LNCaP clone FGC (cell line): ENCODE measurements around the gene MAFG.

Experiments used
- DNase-seq: peaks from one replicate; pipeline ENCODE4 v3.0.0-alpha.2; 2011; ENCODE audit warnings: low read depth
- H3K4me3 ChIP-seq: 2 replicates; pipeline ENCODE4 v1.5.1; 2011; ENCODE audit warnings: mild to moderate bottlenecking, low read depth, low read length, control low read depth
- CTCF ChIP-seq: IDR thresholded peaks from 2 replicates; pipeline ENCODE4 v1.5.1; 2012; ENCODE audit warnings: mild to moderate bottlenecking; ENCODE audit not compliant: control insufficient read depth, insufficient read depth; ENCODE audit errors: extremely low read depth

MAFG gene

DNA sequence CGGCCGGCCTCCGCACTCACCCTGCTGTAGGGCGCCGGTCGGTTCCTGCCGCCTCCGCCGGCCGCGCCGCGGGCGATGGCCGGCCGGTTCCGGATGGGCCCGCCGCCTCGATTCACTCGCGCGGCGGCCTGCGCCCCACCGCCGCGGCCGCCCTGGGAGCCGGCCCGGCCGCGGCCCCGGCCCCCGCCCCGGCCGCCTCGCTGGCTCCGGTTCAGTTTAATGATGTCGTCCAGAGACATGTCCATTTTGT, 36.3 kb downstream of the MAFG start:
- peak overlapping the region; percentile 98 for H3K4me3 ChIP-seq
- DNase-seq = no peak
- TF ChIP-seq CTCF = no peak

DNA sequence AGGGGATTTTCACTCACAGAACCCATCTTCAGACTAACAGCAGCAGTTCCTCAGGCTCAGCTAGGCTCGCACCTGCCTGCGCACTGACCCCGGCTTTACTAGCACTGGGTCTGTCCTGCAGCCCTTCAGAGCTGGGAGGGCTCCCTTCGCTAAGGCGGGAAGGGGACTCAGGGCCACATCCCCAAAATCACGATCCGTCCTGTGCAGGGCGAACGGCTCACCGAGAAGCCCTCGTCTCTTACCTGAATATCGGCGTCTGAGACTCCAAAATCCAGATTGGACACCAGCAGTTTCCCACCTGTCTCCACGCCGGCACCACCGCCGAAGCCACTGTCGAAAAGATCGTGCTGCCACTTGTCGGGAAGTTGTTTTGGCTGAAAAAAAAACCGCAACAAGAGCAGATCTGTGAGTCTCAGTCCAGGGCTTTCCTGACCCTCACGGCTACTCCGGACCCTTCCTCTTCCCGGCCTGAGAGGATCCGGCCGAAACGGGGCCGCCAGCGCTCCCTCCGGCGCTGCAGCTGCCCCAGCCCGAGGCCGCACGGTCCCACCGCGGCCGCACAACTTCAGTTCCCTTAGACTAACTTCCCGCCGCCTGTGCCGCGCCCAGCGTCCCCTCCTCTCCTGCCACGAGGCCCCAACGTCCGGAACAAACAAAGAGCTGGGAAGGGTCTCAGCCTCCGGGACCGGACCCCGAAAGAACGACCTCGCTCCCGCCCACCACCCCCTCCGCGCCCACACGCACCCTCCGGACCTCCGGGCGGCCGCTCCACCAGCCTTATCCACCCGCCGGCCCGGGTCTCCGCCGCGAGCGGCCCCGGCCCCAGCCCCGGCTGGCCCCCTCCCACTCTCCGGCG, 36.9 kb downstream of the MAFG start:
- no peak for DNase-seq
- no peak for TF ChIP-seq CTCF
- H3K4me3 ChIP-seq = peak overlapping the region; percentile 98

- peak overlapping the region; percentile 98 for H3K4me3 ChIP-seq
- no peak for DNase-seq
- TF ChIP-seq CTCF = no peak
These were observed 37.9 kb downstream of the MAFG start for GRCh38 chr17:81889602-81890001.

DNA sequence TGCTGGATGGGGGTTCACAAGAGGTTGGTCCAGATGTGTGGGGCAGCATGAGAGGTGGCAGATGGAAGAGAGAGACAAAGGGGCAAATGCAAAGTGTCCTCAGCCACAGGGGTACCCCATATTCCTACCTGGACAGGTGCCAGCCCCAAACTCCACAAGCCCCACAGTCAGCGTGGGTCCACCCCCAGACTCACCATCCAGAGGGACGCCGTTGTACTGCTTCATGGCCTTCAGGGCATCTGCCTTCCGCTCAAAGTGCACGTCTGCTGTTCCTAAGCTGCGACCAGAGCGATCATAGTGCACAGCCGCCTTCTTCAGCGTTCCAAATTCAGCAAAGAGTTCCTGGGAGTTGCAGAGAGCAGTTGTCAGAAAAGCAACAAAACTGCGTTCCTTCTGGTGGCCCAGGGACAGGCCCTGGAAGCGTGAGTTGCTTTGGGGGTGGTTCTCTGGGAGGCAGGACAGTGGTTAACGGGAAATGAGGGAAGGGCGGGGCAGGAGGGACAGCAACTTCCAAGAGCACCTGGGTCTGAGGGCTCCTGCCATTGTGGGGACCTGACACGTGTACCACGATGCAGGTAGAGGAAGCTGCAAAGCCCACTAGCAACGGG, 38.4 kb downstream of the MAFG start:
- no peak overlapping the region for H3K4me3 ChIP-seq
- TF ChIP-seq CTCF = no peak
- DNase-seq = no peak

DNA sequence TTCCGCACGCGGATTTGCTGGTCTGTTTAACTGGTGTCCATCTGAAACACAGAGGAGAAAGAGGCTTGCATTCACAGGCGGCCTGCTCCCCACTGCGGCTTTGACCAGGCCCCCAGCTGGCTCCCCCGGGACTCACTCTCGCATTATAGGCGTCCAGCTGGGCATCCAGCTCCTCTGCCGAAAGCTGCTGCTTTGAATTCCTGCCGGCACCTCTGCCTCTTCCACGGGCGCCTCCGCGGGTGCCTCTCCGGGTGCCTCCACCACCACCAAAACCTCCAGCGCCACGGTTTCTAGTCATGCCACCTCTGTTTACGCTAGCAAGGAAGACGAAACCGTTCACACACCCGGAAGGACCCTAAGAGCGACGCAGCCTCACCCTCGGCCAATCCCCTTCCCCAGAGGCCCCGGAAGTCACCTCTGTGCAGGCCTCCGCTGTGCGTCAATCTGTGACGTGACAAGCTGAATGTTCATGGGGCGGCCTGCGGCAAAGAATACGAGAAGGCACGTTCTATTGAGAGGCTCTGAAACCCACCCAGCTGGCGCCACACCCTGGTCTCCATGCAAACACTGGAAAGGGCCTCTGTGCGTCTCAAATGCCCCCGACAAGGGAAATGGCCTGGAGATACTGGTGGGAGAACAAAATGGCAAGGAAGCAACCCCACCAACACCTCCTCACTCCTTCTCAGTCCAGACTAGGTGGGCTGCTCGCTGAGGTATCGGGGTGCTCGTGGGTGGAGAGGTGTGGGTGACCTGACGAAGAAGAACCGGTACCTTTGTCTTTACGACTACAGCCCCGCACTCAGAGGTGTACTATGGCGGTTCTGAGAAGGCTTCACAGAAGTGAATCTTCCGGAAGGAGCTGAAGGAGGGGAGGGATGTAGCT, 39.2 kb downstream of the MAFG start:
- H3K4me3 ChIP-seq = no peak overlapping the region
- no peak for TF ChIP-seq CTCF
- no peak for DNase-seq

DNA sequence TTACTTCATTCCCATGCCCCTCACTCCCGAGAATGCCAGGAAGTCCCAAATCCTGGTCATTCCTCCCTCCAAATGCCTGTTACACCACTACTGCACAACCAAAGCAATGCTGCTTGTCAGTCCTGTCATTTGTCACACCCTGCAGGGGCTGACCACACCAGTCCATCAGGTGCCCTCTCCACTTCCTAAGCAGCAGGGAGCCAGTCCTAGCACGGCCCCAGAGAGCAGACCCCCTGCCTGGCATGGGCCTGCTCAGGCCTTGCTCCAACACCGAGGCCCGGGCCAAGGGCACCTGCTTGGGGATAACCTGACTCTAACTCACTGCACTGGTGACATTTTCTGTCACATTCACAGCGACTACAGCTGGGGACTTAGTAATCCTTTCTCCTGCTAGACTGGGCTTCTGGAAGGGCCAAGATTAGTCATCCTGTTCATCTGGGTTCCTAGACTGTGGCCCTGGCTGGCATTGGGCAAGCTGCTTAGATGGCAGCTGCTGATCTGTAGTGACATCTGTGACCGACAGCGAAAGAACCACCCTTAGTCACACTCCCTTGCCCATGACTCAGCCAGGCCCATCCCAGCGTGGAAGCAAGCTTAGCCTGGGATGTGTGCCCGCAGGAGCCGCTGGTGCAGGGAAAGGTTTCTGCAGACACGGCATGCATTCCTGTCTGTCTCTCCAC, 41.5 kb downstream of the MAFG start:
- no peak overlapping the region for H3K4me3 ChIP-seq
- TF ChIP-seq CTCF = no peak
- DNase-seq = no peak
